Endodermal cell (in vitro differentiated cells): Measurements from ENCODE around the gene DLG3. TPM values are rescaled to one million over a fixed set of nuclear protein-coding genes. Genes with fewer than 3 reads are reported as not detected.

Experiments
- DNase-seq: peaks from one replicate; pipeline ENCODE4 v3.0.0-alpha.2; 2017
- H3K27ac ChIP-seq: 2 replicates; pipeline ENCODE4 v1.5.1; 2013; ENCODE audit warnings: mild to moderate bottlenecking, low read depth, low read length, moderate library complexity
- H3K27me3 ChIP-seq: 2 replicates; pipeline ENCODE4 v1.6.1; 2013; ENCODE audit warnings: mild to moderate bottlenecking, low read length, moderate library complexity; ENCODE audit not compliant: insufficient read depth, control insufficient read depth, poor library complexity, severe bottlenecking
- H3K36me3 ChIP-seq: 2 replicates; pipeline ENCODE4 v1.7.0; 2013; ENCODE audit warnings: mild to moderate bottlenecking, low read length, moderate library complexity; ENCODE audit not compliant: control insufficient read depth, insufficient read depth
- H3K4me1 ChIP-seq: one replicate; pipeline ENCODE4 v1.7.0; 2013; ENCODE audit warnings: low read length; ENCODE audit not compliant: control insufficient read depth, insufficient read depth
- H3K4me3 ChIP-seq: 2 replicates; pipeline ENCODE4 v1.5.1; 2013; ENCODE audit warnings: mild to moderate bottlenecking, low read length, moderate library complexity
- H3K9ac ChIP-seq: 2 replicates; pipeline ENCODE4 v1.6.1; 2013; ENCODE audit warnings: mild to moderate bottlenecking, low read length, moderate library complexity; ENCODE audit not compliant: poor library complexity, severe bottlenecking; ENCODE audit errors: extremely low read depth
- H3K9me3 ChIP-seq: 2 replicates; pipeline ENCODE4 v1.6.1; 2013; ENCODE audit warnings: mild to moderate bottlenecking, low read length, moderate library complexity; ENCODE audit not compliant: control insufficient read depth
- H3K27ac Mint-ChIP-seq: 2 replicates; pipeline ENCODE4 v1.8.0; 2020; ENCODE audit warnings: mixed read lengths
- H3K27me3 Mint-ChIP-seq: 2 replicates; pipeline ENCODE4 v1.8.0; 2021; ENCODE audit warnings: mild to moderate bottlenecking, mixed read lengths; ENCODE audit not compliant: insufficient read depth
- H3K36me3 Mint-ChIP-seq: 2 replicates; pipeline ENCODE4 v1.8.0; 2020; ENCODE audit warnings: low read depth, mixed read lengths
- H3K4me1 Mint-ChIP-seq: 2 replicates; pipeline ENCODE4 v1.8.0; 2020; ENCODE audit warnings: mixed read lengths
- H3K4me3 Mint-ChIP-seq: 2 replicates; pipeline ENCODE4 v1.8.0; 2020; ENCODE audit warnings: mild to moderate bottlenecking, moderate library complexity, mixed read lengths
- H3K9me3 Mint-ChIP-seq: 2 replicates; pipeline ENCODE4 v1.8.0; 2020; ENCODE audit warnings: mild to moderate bottlenecking, mixed read lengths
- WGBS, 2 experiments: methylation state at CpG; one replicate each; pipeline versions ENCODE4 v1.1.5 to v1.1.7; 2013; ENCODE audit warnings: missing lambda C conversion rate in 2 of 2, mixed read lengths in 1 of 2; ENCODE audit not compliant: insufficient coverage in 1 of 2, insufficient read length in 1 of 2; 5-methylcytosine and 5-hydroxymethylcytosine counted together
- total RNA-seq, 2 donors: library from RNA; stranded (reverse); fragmentation: NEBNext Ultra II Directional in 1 of 2; extraction: Animal tissue kit (Norgen Biotek cat#: 25700) in 1 of 2; gene quantifications; 2 replicates in 1 of 2; 3 replicates in 1 of 2; pipeline ENCODE4 v1.2.1, GENCODE V29; 2021
- TF ChIP-seq, protein P1 (sequence below): fragments of 200-600 bp; sonication (generic); conservative IDR thresholded peaks from 2 replicates; pipeline ENCODE4 v1.5.0; 2021; ENCODE audit warnings: antibody characterized with exemption, mild to moderate bottlenecking

The DLG3 gene
- total RNA-seq, 2 donors from 2014 or later, result 53.9 to 59.4 TPM

DNA sequence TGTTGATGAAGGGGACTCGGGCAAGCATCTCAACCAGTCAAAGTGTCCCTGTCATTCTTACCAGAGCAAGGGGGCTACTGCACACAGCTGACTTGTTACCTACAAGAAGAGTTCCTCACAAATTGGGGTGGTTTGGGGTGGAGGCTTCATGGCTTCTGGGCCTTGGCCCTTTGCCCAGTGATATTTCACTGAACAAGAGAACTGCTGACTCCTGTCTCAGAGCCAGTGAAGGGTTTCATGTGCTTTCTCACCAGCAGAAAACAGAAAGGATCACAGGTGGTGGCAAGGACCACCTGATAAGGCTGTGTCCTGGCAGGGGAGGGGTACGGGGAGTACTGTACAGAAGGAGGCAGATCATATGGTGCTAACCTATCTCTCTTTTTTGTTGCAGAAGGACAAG lies 53.5 kb downstream of the DLG3 start:
- peaks cover 57% of the 10 kb centered on the region for H3K36me3 ChIP-seq
- TF ChIP-seq, protein P1, sequence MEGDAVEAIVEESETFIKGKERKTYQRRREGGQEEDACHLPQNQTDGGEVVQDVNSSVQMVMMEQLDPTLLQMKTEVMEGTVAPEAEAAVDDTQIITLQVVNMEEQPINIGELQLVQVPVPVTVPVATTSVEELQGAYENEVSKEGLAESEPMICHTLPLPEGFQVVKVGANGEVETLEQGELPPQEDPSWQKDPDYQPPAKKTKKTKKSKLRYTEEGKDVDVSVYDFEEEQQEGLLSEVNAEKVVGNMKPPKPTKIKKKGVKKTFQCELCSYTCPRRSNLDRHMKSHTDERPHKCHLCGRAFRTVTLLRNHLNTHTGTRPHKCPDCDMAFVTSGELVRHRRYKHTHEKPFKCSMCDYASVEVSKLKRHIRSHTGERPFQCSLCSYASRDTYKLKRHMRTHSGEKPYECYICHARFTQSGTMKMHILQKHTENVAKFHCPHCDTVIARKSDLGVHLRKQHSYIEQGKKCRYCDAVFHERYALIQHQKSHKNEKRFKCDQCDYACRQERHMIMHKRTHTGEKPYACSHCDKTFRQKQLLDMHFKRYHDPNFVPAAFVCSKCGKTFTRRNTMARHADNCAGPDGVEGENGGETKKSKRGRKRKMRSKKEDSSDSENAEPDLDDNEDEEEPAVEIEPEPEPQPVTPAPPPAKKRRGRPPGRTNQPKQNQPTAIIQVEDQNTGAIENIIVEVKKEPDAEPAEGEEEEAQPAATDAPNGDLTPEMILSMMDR, result no peak
- H3K4me1 Mint-ChIP-seq, result no peaks in the 10 kb centered on the region
- no peak overlapping the region for H3K4me3 Mint-ChIP-seq
- no peaks in the 10 kb centered on the region for H3K9me3 ChIP-seq
- H3K4me3 ChIP-seq, result no peak overlapping the region
- 93% methylated on average over 2 of the region's 2 CpGs; no CpG with 5 or more reads in 1 of the 2 experiments for WGBS, 2 experiments
- H3K27me3 ChIP-seq, result no peaks in the 10 kb centered on the region
- H3K27me3 Mint-ChIP-seq, result no peaks in the 10 kb centered on the region
- no peak for DNase-seq
- peaks cover 69% of the 10 kb centered on the region for H3K36me3 Mint-ChIP-seq
- H3K27ac ChIP-seq, result no peak overlapping the region
- H3K4me1 ChIP-seq, result no peaks in the 10 kb centered on the region
- no peak overlapping the region for H3K9ac ChIP-seq
- H3K9me3 Mint-ChIP-seq, result peaks cover 53% of the 10 kb centered on the region
- no peak overlapping the region for H3K27ac Mint-ChIP-seq

DNA sequence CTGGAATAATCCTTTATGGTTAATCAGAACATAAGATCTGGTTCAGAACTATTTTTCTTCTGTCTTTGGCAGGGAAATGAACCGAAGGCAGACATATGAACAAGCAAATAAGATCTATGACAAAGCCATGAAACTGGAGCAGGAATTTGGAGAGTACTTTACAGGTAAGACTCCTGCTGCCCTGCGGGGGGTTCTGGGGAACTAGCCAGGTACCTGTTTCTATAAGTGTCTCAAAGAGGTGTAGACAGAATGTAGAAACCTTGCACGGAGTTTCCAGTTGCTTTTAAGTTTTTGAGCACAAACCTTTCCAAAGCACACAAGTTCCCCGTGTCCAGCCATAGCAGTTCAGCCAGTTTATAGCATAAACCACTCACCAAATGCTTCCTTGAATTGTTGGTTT lies 56.2 kb downstream of the DLG3 start:
- no peaks in the 10 kb centered on the region for H3K9me3 ChIP-seq
- DNase-seq, result no peak
- H3K27me3 ChIP-seq, result no peaks in the 10 kb centered on the region
- TF ChIP-seq, protein P1, result no peak
- no peak overlapping the region for H3K4me3 Mint-ChIP-seq
- H3K4me1 Mint-ChIP-seq, result no peaks in the 10 kb centered on the region
- H3K9me3 Mint-ChIP-seq, result peaks cover 54% of the 10 kb centered on the region
- H3K27me3 Mint-ChIP-seq, result no peaks in the 10 kb centered on the region
- no peaks in the 10 kb centered on the region for H3K4me1 ChIP-seq
- no peak overlapping the region for H3K27ac Mint-ChIP-seq
- H3K27ac ChIP-seq, result no peak overlapping the region
- WGBS, 2 experiments, result 91 to 100% methylated on average over 1 to 4 of the region's 4 CpGs
- H3K4me3 ChIP-seq, result no peak overlapping the region
- H3K36me3 ChIP-seq, result peaks cover 43% of the 10 kb centered on the region
- no peak overlapping the region for H3K9ac ChIP-seq
- peaks cover 68% of the 10 kb centered on the region for H3K36me3 Mint-ChIP-seq

DNA sequence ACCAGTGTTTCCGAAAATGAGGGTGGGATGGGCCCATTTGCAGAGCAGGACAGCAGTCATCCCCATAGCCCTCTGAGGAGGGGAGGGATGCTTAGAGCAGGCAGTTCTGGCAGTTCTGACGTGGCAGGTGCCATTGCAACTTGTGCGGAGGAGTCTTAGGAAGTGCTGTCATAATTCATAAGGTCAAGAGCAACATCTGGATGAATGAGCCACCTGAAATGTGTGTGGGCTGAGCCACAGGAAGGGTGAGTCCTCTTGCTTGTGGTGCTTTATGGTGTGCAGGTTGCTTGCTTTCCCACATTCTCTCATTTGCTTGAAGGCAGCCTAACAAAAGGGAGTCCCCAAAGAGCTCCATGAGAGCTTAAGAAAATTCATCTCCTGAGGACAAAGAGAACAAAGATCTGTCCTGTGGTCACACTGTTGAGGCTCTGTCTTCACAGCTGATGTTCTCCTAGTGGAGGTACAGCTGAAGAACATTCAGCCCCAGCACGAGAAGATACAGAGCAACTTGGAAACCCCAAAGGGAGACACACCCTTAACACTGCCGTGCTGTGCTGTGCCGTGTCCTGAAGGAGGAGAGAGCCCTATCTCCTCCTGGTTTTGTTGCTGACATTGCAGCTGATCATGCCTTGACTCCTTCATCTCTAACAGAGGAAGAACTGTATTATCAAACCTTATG lies 60.3 kb downstream of the DLG3 start:
- Histone ChIP-seq H3K36me3 (peaks cover 19% of the 10 kb centered on the region), H3K9me3 (no peaks in the 10 kb centered on the region), H3K27me3 (no peaks in the 10 kb centered on the region), H3K27ac (no peak overlapping the region), H3K9ac (no peak overlapping the region), H3K4me3 (no peak overlapping the region), H3K4me1 (no peaks in the 10 kb centered on the region)
- peaks cover 22% of the 10 kb centered on the region for H3K4me1 Mint-ChIP-seq
- H3K27ac Mint-ChIP-seq, result no peak overlapping the region
- WGBS, 2 experiments, result 94% methylated on average over 6 of the region's 6 CpGs; no CpG with 5 or more reads in 1 of the 2 experiments
- no peak overlapping the region for H3K4me3 Mint-ChIP-seq
- no peaks in the 10 kb centered on the region for H3K27me3 Mint-ChIP-seq
- DNase-seq, result no peak
- H3K9me3 Mint-ChIP-seq, result peaks cover 62% of the 10 kb centered on the region
- TF ChIP-seq, protein P1, result no peak
- peaks cover 36% of the 10 kb centered on the region for H3K36me3 Mint-ChIP-seq
